Measurements from ENCODE around the gene ATP6V1C2.

Gene ATP6V1C2

DNA sequence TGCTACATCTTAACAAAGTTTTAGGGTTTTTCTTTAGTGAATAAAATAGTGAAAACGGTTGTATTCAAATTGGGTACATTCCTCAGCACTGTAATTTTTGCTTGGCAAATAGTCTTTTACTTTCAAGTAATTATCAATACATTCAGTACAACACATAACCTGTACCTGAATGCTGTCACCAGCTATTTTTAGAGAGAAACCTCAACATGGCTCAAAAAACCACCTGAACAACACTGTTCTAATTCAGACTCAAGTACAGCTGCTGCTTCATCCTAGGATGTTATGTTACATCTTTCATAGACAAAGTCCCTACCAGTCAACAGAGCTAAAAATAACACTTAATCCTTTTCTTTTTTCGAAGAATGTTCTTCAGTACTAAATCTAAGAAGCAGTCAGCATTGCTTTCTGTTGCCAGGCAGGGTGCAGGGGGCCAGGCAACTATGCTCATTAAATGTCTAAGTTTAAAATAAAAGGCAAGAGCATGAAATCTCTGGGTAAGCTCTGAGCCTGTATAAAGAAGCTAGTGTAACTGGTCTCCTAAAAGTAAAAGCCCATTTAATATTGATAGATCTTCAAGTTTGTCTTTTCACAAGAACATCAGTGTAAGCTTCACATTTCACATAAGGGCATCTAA, 70.7 kb downstream of the ATP6V1C2 start:
- peak overlapping the region; percentile 74 for H3K4me2 ChIP-seq (ENCODE audit: low read depth, low read length)
- peaks cover 60% of the 10 kb centered on the region for H3K4me1 ChIP-seq (ENCODE audit: low read length)
- peak overlapping the region; percentile 8; the same call in 1 of the 2 replicates for H3K4me3 ChIP-seq (ENCODE audit: low read length)
- H3F3A ChIP-seq (ENCODE audit: insufficient read depth, low read length) = peaks cover 52% of the 10 kb centered on the region
- H3K27ac ChIP-seq (ENCODE audit: low read length) = peak overlapping the region; percentile 93
- no peaks in the 10 kb centered on the region for H3K9me2 ChIP-seq (replicated peaks; ENCODE audit: insufficient read depth, low read length)
- no peak for TF ChIP-seq EZH2phosphoT487 (IDR thresholded peaks at IDR 0.05; ENCODE audit: low read length)
- no peak for TF ChIP-seq EZH2 (optimal IDR thresholded peaks at IDR 0.05; ENCODE audit: low read depth, low read length)
- TF ChIP-seq, protein P1, sequence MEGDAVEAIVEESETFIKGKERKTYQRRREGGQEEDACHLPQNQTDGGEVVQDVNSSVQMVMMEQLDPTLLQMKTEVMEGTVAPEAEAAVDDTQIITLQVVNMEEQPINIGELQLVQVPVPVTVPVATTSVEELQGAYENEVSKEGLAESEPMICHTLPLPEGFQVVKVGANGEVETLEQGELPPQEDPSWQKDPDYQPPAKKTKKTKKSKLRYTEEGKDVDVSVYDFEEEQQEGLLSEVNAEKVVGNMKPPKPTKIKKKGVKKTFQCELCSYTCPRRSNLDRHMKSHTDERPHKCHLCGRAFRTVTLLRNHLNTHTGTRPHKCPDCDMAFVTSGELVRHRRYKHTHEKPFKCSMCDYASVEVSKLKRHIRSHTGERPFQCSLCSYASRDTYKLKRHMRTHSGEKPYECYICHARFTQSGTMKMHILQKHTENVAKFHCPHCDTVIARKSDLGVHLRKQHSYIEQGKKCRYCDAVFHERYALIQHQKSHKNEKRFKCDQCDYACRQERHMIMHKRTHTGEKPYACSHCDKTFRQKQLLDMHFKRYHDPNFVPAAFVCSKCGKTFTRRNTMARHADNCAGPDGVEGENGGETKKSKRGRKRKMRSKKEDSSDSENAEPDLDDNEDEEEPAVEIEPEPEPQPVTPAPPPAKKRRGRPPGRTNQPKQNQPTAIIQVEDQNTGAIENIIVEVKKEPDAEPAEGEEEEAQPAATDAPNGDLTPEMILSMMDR (IDR thresholded peaks at IDR 0.05; ENCODE audit: low read length) = no peak
- H3K36me3 ChIP-seq (replicated peaks; ENCODE audit: insufficient read depth, low read length) = peaks cover 27% of the 10 kb centered on the region
- H3K27me3 ChIP-seq (replicated peaks; ENCODE audit: insufficient read depth, low read length) = no peaks in the 10 kb centered on the region
- peak; percentile 93 for DNase-seq
- no peaks in the 10 kb centered on the region for H4K20me1 ChIP-seq (ENCODE audit: insufficient read depth, low read length)
- H3K9ac ChIP-seq (ENCODE audit: low read length) = peak overlapping the region; percentile 55
- H3K9me3 ChIP-seq (replicated peaks; ENCODE audit: insufficient read depth, low read length) = no peaks in the 10 kb centered on the region
- peaks cover 64% of the 10 kb centered on the region for H3K79me2 ChIP-seq (ENCODE audit: low read length)
- H2AFZ ChIP-seq (ENCODE audit: low read length) = no peak overlapping the region

DNA sequence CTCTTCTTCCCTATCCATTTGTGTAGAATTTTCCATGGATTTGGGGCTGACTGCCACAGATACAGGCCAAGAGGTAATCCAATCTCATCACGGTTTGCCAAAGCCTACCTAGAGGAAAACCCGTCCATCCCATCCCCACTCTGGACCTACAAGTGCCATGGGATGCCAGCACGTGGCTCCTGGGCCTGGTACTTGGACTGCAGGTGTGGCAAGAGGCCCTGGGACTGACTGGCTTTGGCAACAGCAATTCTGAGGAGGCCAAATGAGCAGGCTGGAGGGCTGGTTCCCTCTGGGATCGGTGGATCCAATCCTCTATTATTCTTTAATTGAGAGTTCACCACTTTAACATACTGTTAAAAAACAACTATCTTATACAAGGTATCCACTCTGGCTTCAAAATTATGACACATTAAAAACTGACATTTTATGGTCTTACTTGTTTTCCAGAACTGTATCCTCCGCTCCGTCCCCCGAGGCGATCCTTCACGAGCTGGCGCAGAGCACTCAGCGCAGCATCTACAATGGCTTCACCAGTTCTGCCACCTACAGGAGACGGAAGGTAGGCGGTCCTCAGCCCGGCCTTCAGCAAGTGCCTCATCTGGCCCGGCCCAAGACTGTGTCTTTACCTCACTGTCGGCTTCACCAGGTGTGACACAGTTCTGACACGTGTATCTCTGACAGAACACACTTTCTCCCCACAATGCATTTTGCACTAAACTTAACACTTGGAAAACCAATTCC, 71.4 kb downstream of the ATP6V1C2 start:
- TF ChIP-seq EZH2phosphoT487 (IDR thresholded peaks at IDR 0.05; ENCODE audit: low read length) (no peak), EZH2 (optimal IDR thresholded peaks at IDR 0.05; ENCODE audit: low read depth, low read length) (no peak)
- TF ChIP-seq, protein P1 (IDR thresholded peaks at IDR 0.05; ENCODE audit: low read length) = peak; percentile 19
- H4K20me1 ChIP-seq (ENCODE audit: insufficient read depth, low read length) = no peaks in the 10 kb centered on the region
- peak overlapping the region; percentile 55 for H3K9ac ChIP-seq (ENCODE audit: low read length)
- peaks cover 28% of the 10 kb centered on the region for H3K36me3 ChIP-seq (replicated peaks; ENCODE audit: insufficient read depth, low read length)
- H3K4me2 ChIP-seq (ENCODE audit: low read depth, low read length) = peak overlapping the region; percentile 74
- H3K79me2 ChIP-seq (ENCODE audit: low read length) = peaks cover 66% of the 10 kb centered on the region
- H3K27ac ChIP-seq (ENCODE audit: low read length) = peak overlapping the region; percentile 93
- DNase-seq = no peak
- H3F3A ChIP-seq (ENCODE audit: insufficient read depth, low read length) = peaks cover 52% of the 10 kb centered on the region
- H3K4me3 ChIP-seq (ENCODE audit: low read length) = 0 out of 2 replicates have a peak overlapping the region, but pooled peaks have one; percentile 8
- peaks cover 60% of the 10 kb centered on the region for H3K4me1 ChIP-seq (ENCODE audit: low read length)
- no peaks in the 10 kb centered on the region for H3K27me3 ChIP-seq (replicated peaks; ENCODE audit: insufficient read depth, low read length)
- no peaks in the 10 kb centered on the region for H3K9me2 ChIP-seq (replicated peaks; ENCODE audit: insufficient read depth, low read length)
- no peak overlapping the region for H2AFZ ChIP-seq (ENCODE audit: low read length)
- no peaks in the 10 kb centered on the region for H3K9me3 ChIP-seq (replicated peaks; ENCODE audit: insufficient read depth, low read length)

GRCh38 chr2:10793816-10794215, 72.4 kb downstream of the ATP6V1C2 start:
- Histone ChIP-seq H3K4me3 (ENCODE audit: low read length) (no peak overlapping the region), H3K36me3 (replicated peaks; ENCODE audit: insufficient read depth, low read length) (peaks cover 22% of the 10 kb centered on the region), H2AFZ (ENCODE audit: low read length) (no peak overlapping the region), H4K20me1 (ENCODE audit: insufficient read depth, low read length) (0 out of 2 replicates have a peak, but pooled peaks cover 2% of the 10 kb centered on the region), H3K27me3 (replicated peaks; ENCODE audit: insufficient read depth, low read length) (no peaks in the 10 kb centered on the region), H3K9ac (ENCODE audit: low read length) (no peak overlapping the region), H3K4me1 (ENCODE audit: low read length) (peaks cover 60% of the 10 kb centered on the region), H3K4me2 (ENCODE audit: low read depth, low read length) (peak overlapping the region; percentile 22; the same call in 1 of the 2 replicates), H3K79me2 (ENCODE audit: low read length) (peaks cover 67% of the 10 kb centered on the region), H3F3A (ENCODE audit: insufficient read depth, low read length) (peaks cover 52% of the 10 kb centered on the region), H3K9me2 (replicated peaks; ENCODE audit: insufficient read depth, low read length) (no peaks in the 10 kb centered on the region), H3K9me3 (replicated peaks; ENCODE audit: insufficient read depth, low read length) (no peaks in the 10 kb centered on the region), H3K27ac (ENCODE audit: low read length) (peak overlapping the region; percentile 93; the same call in 1 of the 2 replicates)
- TF ChIP-seq EZH2phosphoT487 (IDR thresholded peaks at IDR 0.05; ENCODE audit: low read length) = no peak
- TF ChIP-seq, protein P1 (IDR thresholded peaks at IDR 0.05; ENCODE audit: low read length) = no peak
- no peak for TF ChIP-seq EZH2 (optimal IDR thresholded peaks at IDR 0.05; ENCODE audit: low read depth, low read length)
- no peak for DNase-seq

All from MM.1S (cell line).